Prostate gland (tissue), 2 donors: Measurements from ENCODE around the gene CLEC16A. TPM values are rescaled to one million over a fixed set of nuclear protein-coding genes. Genes with fewer than 3 reads are reported as not detected.

Experiments used
- DNase-seq: peaks from one replicate; pipeline ENCODE4 v3.0.0-alpha.2; 2019; ENCODE audit warnings: low spot score
- H3K27ac ChIP-seq, 2 donors: fragments of 200-600 bp; sonication (generic); 2 replicates each; pipeline ENCODE4 v1.5.1; 2017 to 2019
- H3K27me3 ChIP-seq: fragments of 200-600 bp; sonication (generic); replicated peaks from 2 replicates; pipeline ENCODE4 v1.5.1; 2019; ENCODE audit not compliant: insufficient read depth
- H3K36me3 ChIP-seq, 2 donors: fragments of 200-600 bp; sonication (generic); 1 replicate in 1 of 2; 2 replicates in 1 of 2; pipeline versions ENCODE4 v1.5.1 to v1.8.1; 2017 to 2019
- H3K4me1 ChIP-seq: fragments of 200-600 bp; sonication (generic); replicated peaks from 2 replicates; pipeline ENCODE4 v1.5.1; 2019
- H3K4me3 ChIP-seq, 2 donors: fragments of 200-600 bp; sonication (generic); 2 replicates each; pipeline ENCODE4 v1.5.1; 2017 to 2019
- H3K9me3 ChIP-seq: fragments of 200-600 bp; sonication (generic); 2 replicates; pipeline ENCODE4 v1.5.1; 2017
- POLR2A ChIP-seq: fragments of 450-650 bp; IDR thresholded peaks from one replicate; pipeline ENCODE4 v1.6.1; 2016; ENCODE audit warnings: antibody characterized with exemption, mild to moderate bottlenecking
- POLR2AphosphoS5 ChIP-seq: sonication (generic); formaldehyde crosslinking; IDR thresholded peaks from one replicate; pipeline ENCODE4 v1.6.1; 2017; ENCODE audit warnings: antibody characterized with exemption
- WGBS: methylation state at CpG from one replicate; pipeline ENCODE4 v1.1.5; 2018; 5-methylcytosine and 5-hydroxymethylcytosine counted together
- intact Hi-C: fragments of 100-400 bp; cut with DNase I; formaldehyde crosslinking; loops from one replicate; pipeline ENCODE4 v1.14.2; 2022
- total RNA-seq, 2 donors: library from RNA; depleted of rRNA; stranded (reverse); fragments of >200 nt; gene quantifications; one replicate each; pipeline ENCODE4 v1.1.0, GENCODE V29; 2016
- TF ChIP-seq, protein P1 (sequence below), 4 experiments: fragments of 200-600 bp in 2 of 4; fragments of 450-650 bp in 2 of 4; sonication (generic) in 2 of 4; IDR thresholded peaks; 1 replicate in 3 of 4; 2 replicates in 1 of 4; pipeline ENCODE4 v1.5.1; 2016 to 2019; ENCODE audit warnings: antibody characterized with exemption in 4 of 4, mild to moderate bottlenecking in 2 of 4, moderate library complexity in 2 of 4

CLEC16A gene
- total RNA-seq, 2 donors from 2014 or later, result 26.1 to 52.2 TPM

DNA sequence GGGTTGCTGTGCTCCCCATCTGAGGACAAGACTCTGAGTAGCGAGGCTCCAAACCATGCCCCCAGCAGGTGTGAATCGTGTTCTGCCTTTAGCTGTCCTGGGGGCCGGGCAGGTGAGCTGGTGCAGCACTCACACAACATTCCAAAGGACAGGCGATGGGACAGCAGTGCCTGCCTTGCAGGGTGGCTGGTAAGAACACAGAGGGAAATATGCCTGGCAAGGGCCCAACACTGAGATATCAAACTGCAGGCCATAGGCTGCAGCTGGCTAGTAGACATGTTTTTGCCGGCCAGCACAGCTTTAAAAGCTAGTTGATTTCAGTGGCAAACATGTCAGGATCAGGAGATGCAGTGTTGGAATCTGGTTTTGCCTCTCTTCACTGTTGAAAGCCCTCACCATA is 23.6 kb downstream of the CLEC16A start:
- no peak overlapping the region for H3K27ac ChIP-seq
- 30% methylated on average over 2 of the region's 5 CpGs for WGBS
- H3K4me3 ChIP-seq, result no peak overlapping the region
- no peaks in the 10 kb centered on the region for H3K27me3 ChIP-seq
- no peaks in the 10 kb centered on the region for H3K9me3 ChIP-seq
- no peaks in the 10 kb centered on the region for H3K36me3 ChIP-seq
- DNase-seq, result no peak
- peaks cover 4% of the 10 kb centered on the region for H3K4me1 ChIP-seq
- intact Hi-C loops, result no loop called here
- no peak for TF ChIP-seq POLR2AphosphoS5
- TF ChIP-seq, protein P1, sequence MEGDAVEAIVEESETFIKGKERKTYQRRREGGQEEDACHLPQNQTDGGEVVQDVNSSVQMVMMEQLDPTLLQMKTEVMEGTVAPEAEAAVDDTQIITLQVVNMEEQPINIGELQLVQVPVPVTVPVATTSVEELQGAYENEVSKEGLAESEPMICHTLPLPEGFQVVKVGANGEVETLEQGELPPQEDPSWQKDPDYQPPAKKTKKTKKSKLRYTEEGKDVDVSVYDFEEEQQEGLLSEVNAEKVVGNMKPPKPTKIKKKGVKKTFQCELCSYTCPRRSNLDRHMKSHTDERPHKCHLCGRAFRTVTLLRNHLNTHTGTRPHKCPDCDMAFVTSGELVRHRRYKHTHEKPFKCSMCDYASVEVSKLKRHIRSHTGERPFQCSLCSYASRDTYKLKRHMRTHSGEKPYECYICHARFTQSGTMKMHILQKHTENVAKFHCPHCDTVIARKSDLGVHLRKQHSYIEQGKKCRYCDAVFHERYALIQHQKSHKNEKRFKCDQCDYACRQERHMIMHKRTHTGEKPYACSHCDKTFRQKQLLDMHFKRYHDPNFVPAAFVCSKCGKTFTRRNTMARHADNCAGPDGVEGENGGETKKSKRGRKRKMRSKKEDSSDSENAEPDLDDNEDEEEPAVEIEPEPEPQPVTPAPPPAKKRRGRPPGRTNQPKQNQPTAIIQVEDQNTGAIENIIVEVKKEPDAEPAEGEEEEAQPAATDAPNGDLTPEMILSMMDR (IDR thresholded peaks at IDR 0.05), result no peak
- no peak for TF ChIP-seq POLR2A

- Histone ChIP-seq H3K27ac (no peak overlapping the region), H3K27me3 (no peaks in the 10 kb centered on the region), H3K36me3 (no peaks in the 10 kb centered on the region), H3K9me3 (no peaks in the 10 kb centered on the region), H3K4me3 (no peak overlapping the region), H3K4me1 (peaks cover 4% of the 10 kb centered on the region)
- WGBS, result 89% methylated on average over 3 of the region's 3 CpGs
- intact Hi-C loops, result no loop called here
- no peak for DNase-seq
- TF ChIP-seq, protein P1 (IDR thresholded peaks at IDR 0.05), result no peak
- no peak for TF ChIP-seq POLR2A
These were observed 24.1 kb downstream of the CLEC16A start for GRCh38 chr16:10968498-10968897.

- no peaks in the 10 kb centered on the region for H3K4me1 ChIP-seq
- WGBS, result 48% methylated on average over 1 of the region's 1 CpG
- H3K36me3 ChIP-seq, result no peaks in the 10 kb centered on the region
- H3K4me3 ChIP-seq, result no peak overlapping the region
- H3K9me3 ChIP-seq, result no peaks in the 10 kb centered on the region
- no peaks in the 10 kb centered on the region for H3K27me3 ChIP-seq
- TF ChIP-seq POLR2AphosphoS5 (no peak), POLR2A (no peak)
- intact Hi-C loops, result loop anchor here (2.0 to 10.0 kb wide), 4 partner anchors 135 to 388 kb away; partner anchors contain the start of gene SOCS1
- no peak for DNase-seq
- H3K27ac ChIP-seq, result no peak overlapping the region
These were observed 25.3 kb downstream of the CLEC16A start for GRCh38 chr16:10969615-10970014.

DNA sequence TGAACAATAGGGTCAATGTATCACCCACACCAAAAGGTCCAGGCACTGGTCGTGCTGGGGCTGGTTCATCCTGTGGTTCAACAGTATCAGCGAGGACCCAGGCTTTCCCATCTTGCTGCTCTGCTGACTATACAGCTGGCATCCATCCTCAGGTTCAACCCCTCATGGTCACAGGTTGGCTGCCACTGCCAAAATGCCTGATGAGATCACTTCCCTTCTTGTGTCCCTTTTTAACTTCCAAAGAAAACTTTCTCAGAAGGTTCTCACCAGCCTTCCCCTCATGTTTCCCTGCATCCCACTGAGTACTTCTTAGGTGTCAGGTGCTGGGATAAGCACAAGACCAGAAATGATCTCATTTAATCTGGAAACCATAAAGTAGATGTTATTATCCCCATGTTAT is 25.7 kb downstream of the CLEC16A start:
- Histone ChIP-seq H3K36me3 (no peaks in the 10 kb centered on the region), H3K27me3 (no peaks in the 10 kb centered on the region), H3K4me3 (no peak overlapping the region), H3K27ac (no peak overlapping the region), H3K4me1 (no peaks in the 10 kb centered on the region), H3K9me3 (no peaks in the 10 kb centered on the region)
- DNase-seq, result no peak
- WGBS, result 82% methylated on average over 2 of the region's 2 CpGs
- no peak for TF ChIP-seq POLR2A
- TF ChIP-seq, protein P1 (IDR thresholded peaks at IDR 0.05), result no peak
- TF ChIP-seq POLR2AphosphoS5, result no peak
- intact Hi-C loops, result loop anchor here (2.0 to 10.0 kb wide), 4 partner anchors 135 to 387 kb away; partner anchors contain the start of gene SOCS1

GRCh38 chr16:10971560-10971961 is 27.2 kb downstream of the CLEC16A start:
- DNase-seq, result peak; percentile 75
- H3K36me3 ChIP-seq, result no peaks in the 10 kb centered on the region
- no peak overlapping the region for H3K4me3 ChIP-seq
- H3K27me3 ChIP-seq, result no peaks in the 10 kb centered on the region
- H3K9me3 ChIP-seq, result no peaks in the 10 kb centered on the region
- 27% methylated on average over 3 of the region's 3 CpGs for WGBS
- intact Hi-C loops, result loop anchor here (2.0 to 10.0 kb wide), 4 partner anchors 133 to 386 kb away; partner anchors contain the start of gene SOCS1
- TF ChIP-seq, protein P1 (IDR thresholded peaks at IDR 0.05), result peak; percentile 56 to 88 (median 84)
- TF ChIP-seq POLR2A, result no peak
- peak; percentile 61 for TF ChIP-seq POLR2AphosphoS5
- no peaks in the 10 kb centered on the region for H3K4me1 ChIP-seq
- no peak overlapping the region for H3K27ac ChIP-seq
